Stimulated activated naive CD8-positive, alpha-beta T cell treated with anti-CD3 and anti-CD28 coated beads, Interleukin-15, Interleukin-2, amounts not matched to agents 100 U/mL and 50 U/mL, for 24 hours (primary cell): Measurements from ENCODE around the gene RBX1.
"Not testable (repeated sequence)": the region's sequence is repeated elsewhere in the genome, so short reads cannot be mapped to it uniquely, and the experiment has no call there.

Source experiments
- ATAC-seq: fragments of 150-1000 bp; cut with Tn5 transposase; one replicate; pipeline ENCODE4 v1.10.0; 2021
- DNase-seq: peaks from one replicate; pipeline ENCODE4 v3.0.0; 2021

RBX1 gene

DNA sequence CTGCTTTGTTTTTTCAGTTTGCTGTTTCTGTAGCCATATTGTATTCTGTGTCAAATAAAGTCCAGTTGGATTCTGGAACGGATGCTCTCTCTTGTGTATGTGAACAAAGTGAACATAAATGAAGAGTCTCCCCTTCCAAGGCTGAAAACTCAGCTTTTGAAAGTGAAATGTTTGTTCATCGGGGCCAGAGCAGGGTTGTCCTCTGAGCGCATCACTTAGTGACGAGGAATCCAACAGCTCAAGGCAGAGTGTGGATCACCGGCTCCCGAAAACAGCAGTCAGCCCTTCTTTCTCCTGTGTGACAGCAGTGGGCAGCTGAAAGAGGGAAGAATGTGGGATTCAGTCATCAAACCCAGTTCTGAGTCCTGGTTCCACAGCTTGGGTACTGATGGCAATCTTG lies 21.4 kb downstream of the RBX1 start:
- ATAC-seq (no peak), DNase-seq (no peak)

DNA sequence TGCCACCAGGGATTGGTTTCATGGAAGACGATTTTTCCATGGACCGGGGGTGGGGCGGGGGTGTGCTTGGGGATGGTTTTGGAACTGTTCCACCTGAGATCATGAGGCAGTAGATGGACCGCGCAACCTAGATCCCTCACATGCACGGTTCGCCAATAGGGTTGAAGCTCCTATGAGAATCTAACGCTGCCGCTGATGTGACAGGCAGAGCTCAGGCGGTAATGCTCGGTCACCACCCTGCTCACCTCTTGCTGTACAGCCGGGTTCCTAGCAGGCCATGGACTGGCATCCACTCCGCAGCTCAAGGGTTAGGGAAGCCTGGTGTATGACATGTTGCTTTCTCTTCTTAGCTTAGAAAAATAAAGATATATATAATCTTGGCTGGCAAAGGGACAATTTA lies 22.0 kb downstream of the RBX1 start:
- no peak for ATAC-seq
- DNase-seq: no peak

DNA sequence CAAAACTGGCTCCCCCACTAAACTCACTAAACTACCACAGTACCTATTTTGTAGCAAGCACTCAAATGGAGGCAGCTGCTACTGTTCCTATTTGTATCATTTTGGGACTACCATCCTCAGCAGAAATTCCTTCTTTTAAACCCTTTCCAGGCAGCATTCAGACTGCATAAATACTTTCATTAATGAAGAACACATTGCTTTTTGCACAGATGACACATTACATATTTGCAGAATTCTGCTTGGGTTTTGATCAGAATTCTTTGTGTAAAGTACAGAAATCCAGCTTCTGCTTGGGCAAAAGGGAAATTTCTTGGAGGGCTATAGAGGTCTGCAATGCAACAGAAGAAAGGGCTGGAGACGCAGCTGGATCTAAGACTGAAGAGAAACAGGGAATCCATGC lies 24.2 kb downstream of the RBX1 start:
- DNase-seq (no peak), ATAC-seq (no peak)

DNA sequence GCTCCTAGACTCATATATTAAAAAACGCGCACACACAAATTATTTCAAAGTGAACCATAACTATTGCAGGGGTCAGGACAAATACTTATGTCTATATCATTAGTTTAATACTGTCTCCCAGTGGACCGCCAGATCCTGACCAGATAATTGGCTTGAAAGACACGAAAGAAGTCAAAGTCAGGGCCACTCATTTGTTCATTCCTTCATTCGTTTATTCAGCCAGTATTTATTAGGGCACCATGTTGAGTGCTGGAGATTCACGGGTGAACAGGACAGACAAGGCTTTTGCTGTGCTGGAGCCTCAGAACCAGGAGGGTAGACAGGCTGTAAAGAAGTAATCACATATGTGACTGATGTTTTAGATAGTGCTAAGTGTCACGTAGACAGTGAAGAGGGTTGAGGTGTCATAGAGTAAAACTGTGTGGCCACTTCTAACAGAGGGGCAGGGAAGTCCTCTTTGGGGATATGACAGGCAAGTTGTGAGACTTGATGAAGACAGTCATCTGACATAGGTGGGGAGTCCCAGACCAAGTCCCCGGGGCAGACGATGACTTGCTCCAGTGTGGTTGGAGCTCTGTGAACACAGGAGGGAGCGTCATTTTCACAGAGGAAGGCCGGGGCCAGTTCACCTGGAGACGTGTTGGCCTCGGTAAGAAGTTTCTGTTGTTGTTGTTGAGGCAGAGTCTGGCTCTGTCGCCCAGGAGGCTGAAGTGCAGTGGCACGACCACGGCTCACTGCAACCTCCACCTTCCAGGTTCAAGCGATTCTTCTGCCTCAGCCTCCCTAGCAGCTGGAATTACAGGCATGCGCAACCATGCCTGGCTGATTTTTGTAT lies 25.9 kb downstream of the RBX1 start:
- ATAC-seq: no peak

DNA sequence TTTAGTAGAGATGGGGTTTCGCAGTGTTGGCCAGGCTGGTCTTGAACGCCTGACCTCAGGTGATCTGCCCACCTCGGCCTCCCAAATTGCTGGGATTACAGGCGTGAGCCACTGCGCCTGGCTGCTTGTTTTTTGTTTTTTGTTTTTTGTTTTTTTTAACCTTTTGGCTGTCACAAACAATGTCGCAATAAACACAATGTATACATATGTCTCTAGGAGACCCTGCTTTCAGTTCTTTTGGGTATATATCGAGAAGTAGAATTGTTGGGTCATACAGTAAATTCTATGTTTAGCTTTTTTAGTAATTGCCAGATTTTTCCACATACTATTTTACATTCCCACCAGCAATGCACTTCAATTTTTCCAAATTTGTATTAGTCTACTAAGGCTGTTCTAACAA lies 28.0 kb downstream of the RBX1 start:
- DNase-seq (no peak), ATAC-seq (no peak)

More for the DNA sequence above, 25.9 kb downstream of the RBX1 start:
- no peak for DNase-seq

DNA sequence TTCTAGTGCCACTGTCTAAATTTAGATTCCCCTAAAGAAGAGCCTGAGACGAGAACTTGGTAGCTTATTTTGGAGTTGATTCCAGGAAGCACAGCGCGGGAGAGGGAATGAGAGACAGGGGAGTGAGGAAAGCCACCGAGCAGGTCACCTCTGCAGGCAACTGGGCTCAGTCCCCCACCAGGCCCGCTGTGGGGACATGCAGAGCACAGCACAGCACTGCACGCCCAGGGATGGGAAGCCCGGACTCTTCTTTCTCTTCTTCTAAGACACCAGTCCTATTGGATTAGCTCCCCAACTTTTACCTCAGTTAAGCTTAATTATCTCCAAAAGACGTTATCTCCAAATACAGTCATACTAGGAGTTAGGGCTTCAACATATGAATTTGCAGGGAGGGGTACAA lies 28.7 kb downstream of the RBX1 start:
- DNase-seq (no peak), ATAC-seq (no peak)

DNA sequence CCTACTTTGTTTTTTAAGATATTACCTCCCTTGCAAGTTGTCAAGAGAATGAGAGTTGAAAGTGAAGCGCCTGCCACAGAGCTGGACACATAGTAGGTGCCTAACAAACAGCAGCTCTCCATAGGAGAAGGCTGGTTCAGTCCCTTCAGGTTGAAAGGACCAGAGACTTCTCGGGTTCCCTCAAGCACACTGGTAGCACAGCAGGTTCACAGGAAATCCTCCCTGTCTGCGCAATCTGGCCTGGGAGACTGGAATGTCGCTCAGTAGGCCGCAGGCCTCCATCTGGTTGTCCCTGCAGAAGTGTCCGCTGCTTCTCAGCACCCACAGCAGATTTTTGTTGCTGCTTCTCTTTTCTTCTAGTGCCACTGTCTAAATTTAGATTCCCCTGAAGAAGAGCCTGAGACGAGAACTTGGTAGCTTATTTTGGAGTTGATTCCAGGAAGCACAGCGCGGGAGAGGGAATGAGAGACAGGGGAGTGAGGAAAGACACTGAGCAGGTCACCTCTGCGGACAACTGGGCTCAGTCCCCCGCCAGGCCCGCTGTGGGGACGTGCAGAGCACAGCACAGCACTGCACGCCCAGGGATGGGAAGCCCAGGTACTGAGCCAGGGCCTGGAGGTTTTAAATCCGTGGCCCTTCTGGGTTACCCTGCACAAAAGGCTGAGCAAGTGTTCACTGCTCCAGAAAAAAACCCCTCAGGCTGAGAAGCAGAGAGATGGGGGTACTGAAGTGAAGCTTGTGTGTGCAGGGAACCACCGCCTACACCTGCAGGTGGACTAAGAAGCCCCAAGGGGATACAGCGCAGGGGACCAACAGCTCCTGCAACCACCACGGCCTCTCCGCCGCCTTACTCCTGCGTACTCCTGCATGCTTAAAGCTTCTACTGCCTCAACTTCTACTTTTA lies 31.6 kb downstream of the RBX1 start:
- ATAC-seq (no peak), DNase-seq (no peak)

DNA sequence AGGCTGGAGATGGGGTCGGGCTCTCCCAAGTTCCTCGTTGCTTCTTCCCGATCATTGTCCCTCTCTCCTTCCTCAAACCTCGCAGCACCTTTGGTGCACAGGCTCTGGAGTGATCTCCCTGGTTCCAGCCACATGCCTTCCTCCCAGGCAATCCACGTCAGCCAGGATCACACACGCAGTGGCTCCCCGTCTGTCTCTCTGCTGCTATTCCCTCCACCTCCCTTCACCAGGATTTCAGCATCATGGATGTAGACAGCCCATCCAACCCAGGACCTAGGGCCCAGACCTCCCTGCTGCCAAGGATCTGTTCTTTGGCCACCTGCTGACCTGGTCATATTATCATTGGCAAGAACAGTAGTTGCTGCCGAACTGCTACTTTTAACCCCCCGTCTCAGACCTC lies 40.1 kb downstream of the RBX1 start:
- DNase-seq (no peak), ATAC-seq (no peak)

DNA sequence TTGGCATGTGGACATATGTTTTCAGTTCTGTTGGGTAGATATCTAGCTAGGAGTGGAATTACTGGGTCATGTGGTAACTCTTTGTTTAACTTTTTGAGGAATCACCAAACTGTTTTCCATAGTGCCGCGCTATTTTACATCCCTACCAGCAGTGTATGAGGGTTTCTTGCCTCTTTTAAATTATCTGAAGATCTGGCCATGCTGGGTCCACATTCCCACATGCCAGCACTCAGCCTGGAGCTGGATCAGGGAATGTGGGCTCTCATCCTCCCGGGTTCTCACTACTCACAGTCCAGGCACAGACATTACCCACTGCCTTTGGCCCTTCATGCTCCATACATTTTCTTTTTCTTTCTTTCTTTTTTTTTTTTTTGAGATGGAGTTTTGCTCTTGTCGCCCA lies 44.6 kb downstream of the RBX1 start:
- no peak for ATAC-seq
- no peak for DNase-seq

DNA sequence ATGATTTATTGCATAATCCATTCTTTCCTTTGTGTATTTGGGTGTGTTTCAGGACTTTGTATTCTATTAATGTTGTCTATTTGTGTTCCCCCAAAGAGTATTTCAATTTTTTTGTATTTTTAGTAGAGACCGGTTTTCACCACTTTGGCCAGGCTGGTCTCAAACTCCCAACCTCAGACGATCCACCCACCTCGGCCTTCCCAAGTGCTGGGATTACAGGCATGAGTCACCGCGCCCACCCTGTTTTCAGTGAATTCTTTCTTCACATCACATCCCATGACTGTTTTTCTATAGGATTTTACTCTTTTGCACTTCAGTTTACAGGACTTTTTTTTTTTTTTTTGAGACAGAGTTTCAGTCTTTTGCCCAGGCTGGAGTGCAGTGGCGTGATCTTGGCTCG lies 46.3 kb downstream of the RBX1 start:
- ATAC-seq (no peak), DNase-seq (no peak)

DNA sequence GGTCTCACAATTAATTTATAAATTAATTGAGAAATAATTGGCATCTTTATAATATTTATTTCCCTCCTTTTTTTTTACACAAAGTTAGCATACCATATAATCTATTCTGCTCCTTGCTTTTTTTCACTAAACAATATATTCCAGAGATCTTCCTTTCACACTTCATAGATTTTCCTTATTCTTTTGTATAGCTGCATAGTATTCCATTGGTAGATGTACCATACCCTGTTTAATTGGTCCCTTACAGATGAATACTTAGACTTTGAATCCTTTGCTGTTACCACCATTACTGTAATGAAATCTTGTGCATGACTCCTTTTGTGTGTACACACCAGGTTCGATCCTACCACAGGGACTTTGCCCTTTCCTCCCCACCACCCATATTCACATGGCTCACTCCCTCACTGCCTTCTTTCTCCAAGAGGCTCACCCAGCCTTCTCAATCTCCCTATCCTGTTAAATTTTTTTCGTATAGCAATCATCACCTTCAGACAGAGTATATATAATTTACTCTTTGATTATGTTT lies 48.9 kb downstream of the RBX1 start:
- no peak for DNase-seq
- ATAC-seq: no peak

DNA sequence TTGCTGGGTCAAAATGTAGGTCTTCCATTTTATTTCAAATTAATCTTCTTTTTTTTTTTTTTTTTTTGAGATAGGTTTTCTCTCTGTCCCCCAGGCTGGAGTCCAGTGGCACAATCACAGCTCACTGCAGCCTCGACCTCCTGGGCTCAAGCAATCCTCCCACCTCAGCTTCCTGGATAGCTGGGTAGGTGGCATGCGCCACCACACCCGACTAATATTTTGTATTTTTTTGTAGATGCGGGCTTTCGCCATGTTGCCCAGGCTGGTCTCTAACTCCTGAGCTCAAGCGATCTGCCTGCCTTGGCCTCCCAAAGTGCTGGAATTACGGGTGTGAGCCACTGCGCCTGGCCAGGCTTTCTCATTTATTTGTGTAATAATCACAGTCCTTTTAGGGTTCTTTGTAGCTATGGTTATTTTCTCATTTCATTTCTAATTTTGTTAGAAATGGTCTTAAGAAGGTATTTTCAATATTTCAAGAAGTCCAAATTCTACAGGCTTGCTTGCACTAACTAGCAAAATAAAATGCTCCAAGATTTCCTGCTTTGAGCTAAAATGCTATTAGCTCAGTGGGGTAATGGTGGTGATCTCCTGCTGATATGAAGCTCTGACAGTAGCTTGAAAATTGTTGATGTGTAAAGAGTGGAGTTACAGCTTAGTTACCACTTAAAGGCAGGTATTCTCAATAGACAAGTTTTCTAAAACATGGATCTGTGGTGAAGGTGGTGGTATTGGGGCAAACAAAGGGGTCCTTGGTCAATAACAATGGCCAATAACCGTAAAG lies 50.0 kb downstream of the RBX1 start:
- ATAC-seq (no peak), DNase-seq (no peak)

DNA sequence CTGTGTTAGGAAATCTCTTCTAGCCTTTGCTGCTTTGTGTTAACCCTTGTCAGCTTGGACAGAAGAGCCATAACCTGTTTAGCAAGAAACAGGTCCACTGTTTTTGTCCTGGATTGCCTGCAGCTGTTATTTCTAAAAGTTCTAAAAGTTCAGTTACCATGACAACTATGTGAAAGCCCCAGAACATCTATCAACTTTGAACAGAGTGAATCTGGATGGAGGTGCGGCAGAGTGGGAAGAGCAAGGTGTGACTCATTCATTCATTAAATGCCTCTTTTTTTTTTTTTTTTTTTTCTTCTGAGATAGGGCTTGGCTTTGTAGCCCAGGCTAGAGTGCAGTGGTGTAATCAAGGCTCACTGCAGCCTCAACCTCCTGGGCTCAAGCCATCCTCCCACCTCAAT lies 50.5 kb downstream of the RBX1 start:
- ATAC-seq: no peak
- no peak for DNase-seq

DNA sequence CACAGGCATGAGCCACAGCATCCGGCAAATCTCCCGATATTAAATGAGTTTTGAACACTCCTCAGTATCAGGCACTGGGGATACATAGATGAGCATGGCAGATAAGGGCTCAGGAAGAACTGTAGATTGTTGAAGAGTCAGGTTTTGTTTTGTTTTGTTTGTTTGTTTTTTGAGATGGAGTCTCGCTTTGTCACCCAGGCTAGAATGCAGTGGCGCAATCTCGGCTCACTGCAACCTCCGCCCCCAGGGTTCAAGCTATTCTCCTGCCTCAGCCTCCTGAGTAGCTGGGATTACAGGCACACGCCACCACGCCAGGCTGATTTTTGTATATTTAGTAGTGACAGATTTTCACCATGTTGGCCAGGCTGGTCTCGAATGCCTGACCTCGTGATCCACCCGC lies 51.2 kb downstream of the RBX1 start:
- DNase-seq, ATAC-seq: not testable (repeated sequence)

DNA sequence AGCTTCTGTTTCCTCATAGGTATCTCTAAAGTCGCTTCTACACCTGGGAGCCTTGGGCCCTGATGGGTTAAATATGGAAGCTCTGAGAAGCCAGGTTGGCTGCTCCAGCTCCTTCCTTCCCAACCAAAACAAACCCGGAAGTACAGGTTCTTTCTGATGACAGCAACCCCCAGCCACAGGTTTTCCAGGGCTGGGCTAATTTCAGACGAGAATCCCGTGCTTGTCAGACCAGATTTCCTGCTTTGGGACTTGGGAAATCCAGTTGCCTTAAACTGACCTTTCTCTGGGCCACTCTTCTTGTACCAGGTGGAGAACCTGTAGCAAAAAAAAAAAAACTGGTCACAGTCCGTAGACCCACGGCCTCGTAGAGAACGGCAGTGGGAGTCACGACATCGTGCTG lies 51.9 kb downstream of the RBX1 start:
- no peak for DNase-seq
- no peak for ATAC-seq

DNA sequence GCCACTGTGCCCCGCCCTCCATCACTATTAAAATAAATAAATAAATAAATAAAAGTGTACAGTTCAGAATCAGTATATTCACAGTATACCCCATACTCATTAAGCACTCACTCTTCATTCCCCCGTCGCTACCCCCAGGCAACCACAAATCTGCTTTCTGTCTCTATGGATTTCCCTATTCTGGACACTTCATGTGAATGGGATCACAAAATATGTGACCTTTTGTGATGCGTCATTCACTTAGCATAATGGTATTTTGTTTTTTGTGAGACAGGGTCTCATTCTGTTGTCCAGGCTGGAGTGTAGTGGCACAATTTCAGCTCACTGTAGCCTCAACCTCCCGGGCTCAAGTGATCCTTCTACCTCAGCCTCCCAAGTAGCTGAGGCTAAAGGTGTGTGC lies 52.8 kb downstream of the RBX1 start:
- DNase-seq: no peak
- no peak for ATAC-seq

DNA sequence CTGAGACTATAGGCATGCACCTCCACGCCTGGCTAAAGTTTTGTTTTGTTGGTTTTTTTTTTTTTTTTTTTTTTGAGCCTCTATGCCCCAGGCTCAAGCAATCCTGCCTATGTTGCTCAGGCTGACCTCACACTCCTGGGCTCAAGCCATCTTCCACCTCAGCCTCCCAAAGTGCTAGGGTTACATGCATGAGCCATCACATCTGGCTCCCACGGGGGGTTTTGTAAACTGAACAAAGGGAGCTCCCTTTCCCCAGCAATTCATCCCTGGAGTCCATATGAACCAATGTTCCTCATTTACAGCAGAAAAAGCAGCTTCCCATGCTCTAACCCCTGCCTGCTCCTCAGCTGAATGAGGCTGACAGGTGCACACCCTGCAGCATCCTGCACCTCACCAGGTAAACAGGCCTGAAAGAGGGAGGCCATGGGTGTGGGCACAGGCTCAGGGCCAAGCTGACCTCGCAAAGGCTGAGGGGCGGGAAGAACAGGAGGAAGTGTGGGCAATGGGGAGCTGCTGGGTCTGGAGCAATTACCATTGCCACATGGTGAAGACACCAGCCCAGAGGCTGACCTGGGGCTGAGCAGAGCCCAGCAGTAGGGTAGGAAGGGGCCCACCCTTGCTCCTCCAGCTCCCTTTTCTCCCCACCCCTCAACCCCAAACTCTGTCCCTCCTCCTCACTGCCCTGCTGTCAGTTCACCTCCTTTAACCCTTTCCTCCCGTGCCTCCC lies 58.2 kb downstream of the RBX1 start:
- no peak for ATAC-seq
- no peak for DNase-seq

DNA sequence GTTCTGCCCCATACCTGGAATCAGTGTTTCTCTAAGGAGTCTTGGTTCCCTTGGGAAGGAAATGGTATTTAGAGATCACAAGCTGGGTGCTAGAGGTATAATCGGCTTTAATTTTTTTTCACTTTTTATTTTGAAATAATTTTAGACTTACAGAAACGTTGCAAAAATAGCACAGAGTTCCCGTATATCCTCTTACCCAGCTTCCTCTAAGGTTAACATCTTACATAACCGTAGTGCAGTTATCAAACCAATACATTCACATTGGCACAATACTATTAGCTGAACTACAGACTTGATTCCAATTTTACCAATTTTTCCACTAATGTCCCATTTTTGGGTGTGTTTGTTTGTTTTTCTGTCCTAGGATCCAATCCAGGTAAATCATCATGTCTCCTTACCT lies 63.8 kb downstream of the RBX1 start:
- ATAC-seq: no peak
- no peak for DNase-seq

DNA sequence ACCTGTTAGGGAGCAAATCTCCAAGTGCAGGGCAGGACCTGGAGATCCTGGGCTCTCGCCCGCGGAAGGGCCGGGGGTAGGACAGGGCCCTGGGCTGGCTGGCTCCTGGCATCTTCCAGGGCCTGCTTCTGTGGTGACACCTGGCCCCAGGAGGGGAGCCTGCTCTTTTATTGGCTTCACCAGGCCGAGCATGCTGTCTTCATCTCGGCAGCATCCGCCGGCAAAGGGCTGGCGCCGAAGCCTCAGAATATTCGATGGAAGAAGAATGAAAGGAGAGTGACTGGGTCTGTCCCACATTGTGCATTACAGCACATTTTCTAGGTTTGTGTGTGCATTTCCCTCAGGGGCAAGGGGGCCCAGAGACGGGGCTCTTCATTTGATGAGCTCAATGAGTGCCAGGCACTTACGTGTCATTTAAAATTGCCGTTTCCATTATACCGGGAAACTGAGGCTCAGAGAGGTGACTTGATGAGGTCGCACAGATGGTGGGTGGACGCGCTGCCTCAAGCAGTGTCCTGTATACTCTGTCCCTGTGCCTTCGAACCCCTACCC lies 70.0 kb downstream of the RBX1 start:
- DNase-seq: peak; percentile 5

DNA sequence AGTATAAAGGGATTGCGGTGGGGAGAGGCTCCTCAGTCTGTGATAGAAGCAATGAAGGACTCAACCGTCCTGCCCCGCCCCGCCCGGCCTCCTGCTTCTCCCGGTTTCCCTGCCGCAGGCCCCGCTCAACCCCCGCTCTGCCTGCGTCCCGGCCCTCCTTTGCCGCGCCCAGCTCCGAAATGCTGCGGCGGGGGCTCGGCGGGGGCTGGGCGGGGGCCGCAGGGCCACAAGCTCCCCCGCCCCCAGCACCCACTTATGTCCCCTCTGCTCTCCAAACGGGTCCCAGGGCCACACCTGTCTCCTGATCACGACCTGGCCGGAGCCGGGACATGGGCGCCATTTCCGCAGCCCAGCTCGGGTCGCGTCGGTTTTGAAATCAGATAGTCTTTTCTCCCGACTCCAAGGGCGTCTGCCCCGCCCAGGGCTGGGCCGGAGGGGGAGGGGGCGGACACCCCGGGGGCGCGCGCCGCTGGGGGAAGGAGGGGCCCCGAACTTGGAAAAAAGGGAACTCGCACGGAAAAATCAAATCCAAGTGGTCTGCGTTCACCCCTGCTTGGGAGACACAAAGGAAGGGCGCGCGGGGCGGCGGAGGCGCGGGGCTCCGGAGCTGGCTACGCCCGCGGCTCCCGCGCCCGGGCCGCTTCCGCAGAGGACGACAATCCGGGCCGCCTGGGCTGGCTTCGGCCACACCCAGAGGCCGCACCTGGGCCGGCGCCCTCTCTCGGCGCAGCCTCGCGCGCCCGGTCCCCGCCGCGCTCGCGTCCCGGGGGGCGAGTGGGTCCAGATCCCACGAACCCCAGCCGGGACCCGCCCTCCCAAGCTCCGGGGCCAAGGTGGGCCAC lies 70.7 kb downstream of the RBX1 start:
- peak; percentile 70 for ATAC-seq
- DNase-seq: peak; percentile 65

More for the DNA sequence above, 70.0 kb downstream of the RBX1 start:
- no peak for ATAC-seq
